SU-DHL-6 (cell line): Measurements from ENCODE around the gene RNASE12.

Experiments used
- H2AFZ ChIP-seq: fragments of 200-600 bp; sonication (generic); 2 replicates; pipeline ENCODE4 v1.6.1; 2014; ENCODE audit warnings: low read depth, mild to moderate bottlenecking, moderate library complexity, mixed read lengths, antibody characterized with exemption, low read length; ENCODE audit not compliant: severe bottlenecking
- H3F3A ChIP-seq: fragments of 200-600 bp; shearing (Covaris generic); 2 replicates; pipeline ENCODE4 v1.6.0; 2016; ENCODE audit warnings: antibody characterized with exemption, mild to moderate bottlenecking; ENCODE audit not compliant: insufficient read depth
- H3K27ac ChIP-seq: fragments of 200-600 bp; sonication (generic); 2 replicates; pipeline ENCODE4 v1.5.1; 2016; ENCODE audit warnings: low read depth, mild to moderate bottlenecking, low read length, moderate library complexity, mixed read lengths
- H3K27me3 ChIP-seq: fragments of 200-600 bp; sonication (generic), shearing (Covaris generic); 2 replicates; pipeline ENCODE4 v1.6.0; 2014; ENCODE audit warnings: mild to moderate bottlenecking, low read length
- H3K36me3 ChIP-seq: fragments of 200-600 bp; sonication (generic); 2 replicates; pipeline ENCODE4 v1.6.1; 2014; ENCODE audit warnings: mild to moderate bottlenecking, low read length, mixed read lengths
- H3K4me2 ChIP-seq: fragments of 300-600, 200-600 bp; shearing (Covaris generic), sonication (generic); 2 replicates; pipeline ENCODE4 v1.6.0; 2014; ENCODE audit warnings: low read length, low read depth, mild to moderate bottlenecking; ENCODE audit not compliant: poor library complexity, severe bottlenecking
- H3K4me3 ChIP-seq: fragments of 200-600 bp; sonication (generic); 2 replicates; pipeline ENCODE4 v1.5.1; 2014; ENCODE audit warnings: antibody characterized with exemption, low read length, mild to moderate bottlenecking, mixed read lengths; ENCODE audit not compliant: insufficient read depth, poor library complexity, severe bottlenecking
- H3K79me2 ChIP-seq: fragments of 200-600 bp; sonication (generic); 2 replicates; pipeline ENCODE4 v1.6.1; 2014; ENCODE audit warnings: mild to moderate bottlenecking, low read length, moderate library complexity; ENCODE audit not compliant: insufficient read depth
- H3K9ac ChIP-seq: fragments of 200-600 bp; sonication (generic); 2 replicates; pipeline ENCODE4 v1.7.0; 2014; ENCODE audit warnings: mild to moderate bottlenecking, low read length
- H3K9me2 ChIP-seq: fragments of 200-600 bp; sonication (generic); replicated peaks from 2 replicates; pipeline ENCODE4 v1.6.1; 2014; ENCODE audit warnings: low read length; ENCODE audit not compliant: insufficient read depth
- H3K9me3 ChIP-seq: fragments of 200-600 bp; sonication (generic); 2 replicates; pipeline ENCODE4 v1.6.1; 2014; ENCODE audit warnings: low read length, mixed read lengths; ENCODE audit not compliant: insufficient read depth
- H4K20me1 ChIP-seq: fragments of 200-600 bp; sonication (generic); 2 replicates; pipeline ENCODE4 v1.6.1; 2014; ENCODE audit warnings: low read depth, mild to moderate bottlenecking, antibody characterized with exemption, low read length, moderate library complexity, mixed read lengths
- EZH2phosphoT487 ChIP-seq: fragments of 200-600 bp; sonication (generic), shearing (Covaris generic); conservative IDR thresholded peaks from 2 replicates; pipeline ENCODE4 v1.6.1; 2018; ENCODE audit warnings: mild to moderate bottlenecking, antibody characterized with exemption, low read length, moderate library complexity, mixed read lengths
- TF ChIP-seq, protein P1 (sequence below): fragments of 200-600 bp; sonication (generic); IDR thresholded peaks from one replicate; pipeline ENCODE4 v1.5.1; 2017; ENCODE audit warnings: antibody characterized with exemption, mild to moderate bottlenecking, low read length, moderate library complexity; ENCODE audit not compliant: insufficient read depth, poor library complexity, severe bottlenecking

Gene RNASE12

DNA sequence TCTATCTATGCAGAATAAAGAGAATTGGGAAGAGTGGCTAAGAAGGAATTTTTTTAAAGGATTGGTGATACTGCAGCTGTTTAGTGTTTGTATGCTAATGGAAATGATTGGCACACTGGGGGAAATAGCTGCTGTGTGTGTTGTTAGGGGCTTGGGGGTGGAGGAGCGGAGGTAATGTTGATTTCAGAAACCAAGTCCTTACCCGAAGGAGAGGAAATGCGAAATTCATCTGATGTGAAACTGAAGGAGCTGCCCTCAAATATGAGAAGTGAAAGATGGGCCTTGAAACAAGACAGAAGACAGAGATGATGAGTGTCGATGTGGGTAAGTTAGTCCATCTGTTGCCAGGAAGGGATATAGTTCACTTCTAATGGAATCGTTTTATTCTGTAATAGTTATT lies 21.2 kb upstream of the RNASE12 start:
- TF ChIP-seq, protein P1, sequence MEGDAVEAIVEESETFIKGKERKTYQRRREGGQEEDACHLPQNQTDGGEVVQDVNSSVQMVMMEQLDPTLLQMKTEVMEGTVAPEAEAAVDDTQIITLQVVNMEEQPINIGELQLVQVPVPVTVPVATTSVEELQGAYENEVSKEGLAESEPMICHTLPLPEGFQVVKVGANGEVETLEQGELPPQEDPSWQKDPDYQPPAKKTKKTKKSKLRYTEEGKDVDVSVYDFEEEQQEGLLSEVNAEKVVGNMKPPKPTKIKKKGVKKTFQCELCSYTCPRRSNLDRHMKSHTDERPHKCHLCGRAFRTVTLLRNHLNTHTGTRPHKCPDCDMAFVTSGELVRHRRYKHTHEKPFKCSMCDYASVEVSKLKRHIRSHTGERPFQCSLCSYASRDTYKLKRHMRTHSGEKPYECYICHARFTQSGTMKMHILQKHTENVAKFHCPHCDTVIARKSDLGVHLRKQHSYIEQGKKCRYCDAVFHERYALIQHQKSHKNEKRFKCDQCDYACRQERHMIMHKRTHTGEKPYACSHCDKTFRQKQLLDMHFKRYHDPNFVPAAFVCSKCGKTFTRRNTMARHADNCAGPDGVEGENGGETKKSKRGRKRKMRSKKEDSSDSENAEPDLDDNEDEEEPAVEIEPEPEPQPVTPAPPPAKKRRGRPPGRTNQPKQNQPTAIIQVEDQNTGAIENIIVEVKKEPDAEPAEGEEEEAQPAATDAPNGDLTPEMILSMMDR: no peak
- TF ChIP-seq EZH2phosphoT487: no peak
- Histone ChIP-seq H3K79me2 (no peaks in the 10 kb centered on the region), H2AFZ (no peak overlapping the region), H3K27ac (no peak overlapping the region), H4K20me1 (no peaks in the 10 kb centered on the region), H3K4me2 (peak overlapping the region; percentile 53), H3K27me3 (no peaks in the 10 kb centered on the region), H3K4me3 (no peak overlapping the region), H3K9me3 (no peaks in the 10 kb centered on the region), H3F3A (peaks cover 25% of the 10 kb centered on the region; the same call in 1 of the 2 replicates), H3K9ac (no peak overlapping the region), H3K9me2 (no peaks in the 10 kb centered on the region), H3K36me3 (no peaks in the 10 kb centered on the region)

DNA sequence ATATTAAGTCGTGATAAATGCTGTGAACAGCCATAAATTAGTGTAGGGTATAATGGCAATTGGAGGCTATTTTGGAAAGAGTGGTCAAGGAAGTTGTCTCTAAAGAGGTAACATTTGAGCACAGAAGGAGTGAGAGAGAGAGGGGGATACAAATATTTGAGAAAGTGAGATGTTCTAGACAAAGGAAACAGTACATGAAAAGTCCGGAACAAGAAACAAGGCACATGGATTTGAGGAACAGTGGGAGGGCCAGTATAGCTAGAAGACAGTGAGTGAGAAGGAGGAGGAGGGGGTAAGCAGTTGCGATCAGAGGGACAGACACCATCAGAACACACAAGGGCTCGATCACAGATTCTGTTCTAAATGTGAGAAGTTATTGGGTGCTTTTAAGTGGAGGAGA lies 20.1 kb upstream of the RNASE12 start:
- Histone ChIP-seq H3K36me3 (no peaks in the 10 kb centered on the region), H2AFZ (no peak overlapping the region), H3K9me3 (no peaks in the 10 kb centered on the region), H3K27me3 (no peaks in the 10 kb centered on the region), H3F3A (peaks cover 25% of the 10 kb centered on the region; the same call in 1 of the 2 replicates), H3K9ac (no peak overlapping the region), H4K20me1 (no peaks in the 10 kb centered on the region), H3K79me2 (no peaks in the 10 kb centered on the region), H3K9me2 (no peaks in the 10 kb centered on the region), H3K27ac (no peak overlapping the region), H3K4me2 (peak overlapping the region; percentile 12), H3K4me3 (no peak overlapping the region)
- TF ChIP-seq EZH2phosphoT487: no peak
- TF ChIP-seq, protein P1: no peak

DNA sequence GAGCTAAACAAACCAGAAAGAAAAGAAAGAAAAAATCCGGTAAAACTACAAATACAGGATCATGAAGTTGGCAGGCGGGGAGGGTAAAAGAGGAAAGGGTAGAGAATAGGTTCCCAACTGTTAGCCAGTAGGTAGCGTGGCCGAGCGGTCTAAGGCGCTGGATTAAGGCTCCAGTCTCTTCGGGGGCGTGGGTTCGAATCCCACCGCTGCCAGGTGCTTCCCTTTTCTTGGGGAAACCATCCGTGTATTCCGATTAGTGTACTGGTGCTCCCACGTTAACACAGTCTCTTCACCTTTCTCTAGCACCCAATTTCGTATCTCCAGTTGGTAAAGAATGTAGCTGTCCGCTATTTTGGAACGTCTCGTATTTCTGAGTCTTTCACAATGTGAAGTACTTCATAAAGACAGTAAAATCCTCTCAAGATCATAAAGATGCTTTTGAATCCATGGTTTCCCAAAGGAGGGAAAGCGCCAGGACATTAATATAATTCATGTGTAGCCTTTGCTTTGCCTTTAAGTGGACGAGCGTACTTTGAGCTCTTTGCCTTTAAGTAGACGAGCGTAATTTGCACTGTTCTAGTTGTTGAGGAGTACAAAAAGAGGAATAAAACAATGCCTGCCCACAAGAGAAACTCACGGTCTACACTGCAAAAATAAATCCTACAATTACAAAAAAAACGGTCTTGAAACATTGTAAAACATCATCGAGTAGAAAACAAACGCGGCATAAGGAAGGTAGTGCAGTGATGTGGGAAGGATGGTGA lies 19.0 kb upstream of the RNASE12 start:
- Histone ChIP-seq H3F3A (peaks cover 25% of the 10 kb centered on the region; the same call in 1 of the 2 replicates), H3K36me3 (no peaks in the 10 kb centered on the region), H3K27me3 (no peaks in the 10 kb centered on the region), H4K20me1 (no peaks in the 10 kb centered on the region), H2AFZ (peak overlapping the region; percentile 92), H3K9me2 (no peaks in the 10 kb centered on the region), H3K79me2 (no peaks in the 10 kb centered on the region), H3K9ac (peak overlapping the region; percentile 56), H3K27ac (no peak overlapping the region), H3K4me2 (peak overlapping the region; percentile 69), H3K4me3 (peak overlapping the region; percentile 76), H3K9me3 (no peaks in the 10 kb centered on the region)
- no peak for TF ChIP-seq EZH2phosphoT487
- TF ChIP-seq, protein P1: no peak
